Activated CD4-positive, alpha-beta T cell treated with anti-CD3 and anti-CD28 coated beads for 1 hour (primary cell): ENCODE data around the gene SEPTIN10.
"Not testable (repeated sequence)": the region's sequence is repeated elsewhere in the genome, so short reads cannot be mapped to it uniquely, and the experiment has no call there.

ENCODE experiments used
- DNase-seq: peaks from one replicate; pipeline ENCODE4 v3.0.0-alpha.2; 2020

The SEPTIN10 gene

GRCh38 chr2:109601783-109602182 is 12.0 kb downstream of the SEPTIN10 start:
- DNase-seq = no peak

DNA sequence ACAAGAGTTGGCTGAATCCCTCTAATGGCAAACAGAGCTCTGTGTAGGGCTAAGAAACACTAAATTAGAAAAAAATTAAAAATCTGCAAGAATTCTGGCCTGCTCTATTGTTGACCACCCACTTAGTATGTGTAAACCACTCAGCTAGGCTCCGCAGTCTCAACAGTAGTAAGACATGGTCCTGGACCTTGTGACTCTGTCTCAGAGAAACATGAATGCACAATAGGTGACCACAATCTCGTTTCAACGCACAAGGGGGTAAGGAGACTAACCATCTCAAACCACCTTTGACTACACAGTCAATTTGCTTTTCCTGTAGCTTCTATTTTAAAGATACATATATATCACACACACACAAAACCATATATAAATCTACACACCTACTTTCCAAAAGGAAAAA is 16.5 kb downstream of the SEPTIN10 start:
- no peak for DNase-seq

DNA sequence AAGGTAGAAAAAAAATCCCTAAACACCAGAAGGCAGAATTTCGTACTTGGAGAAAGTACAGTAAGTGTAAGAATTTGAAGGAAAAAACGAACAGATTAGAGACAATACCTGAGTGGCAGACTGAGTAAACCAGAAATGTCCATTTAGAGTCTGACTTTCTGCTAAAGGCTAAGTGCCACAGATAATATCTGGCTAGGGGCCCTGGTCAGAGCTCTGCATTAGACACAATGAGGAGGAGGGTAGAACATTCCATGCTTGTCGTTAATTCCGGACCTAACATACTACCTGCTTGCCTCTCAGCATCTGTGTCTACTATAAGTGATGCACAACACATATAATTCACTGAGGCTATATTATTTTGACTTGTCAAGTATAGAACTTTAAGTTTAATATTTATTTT is 18.1 kb downstream of the SEPTIN10 start:
- DNase-seq = no peak

GRCh38 chr2:109594246-109594885 is 19.4 kb downstream of the SEPTIN10 start:
- DNase-seq = no peak

DNA sequence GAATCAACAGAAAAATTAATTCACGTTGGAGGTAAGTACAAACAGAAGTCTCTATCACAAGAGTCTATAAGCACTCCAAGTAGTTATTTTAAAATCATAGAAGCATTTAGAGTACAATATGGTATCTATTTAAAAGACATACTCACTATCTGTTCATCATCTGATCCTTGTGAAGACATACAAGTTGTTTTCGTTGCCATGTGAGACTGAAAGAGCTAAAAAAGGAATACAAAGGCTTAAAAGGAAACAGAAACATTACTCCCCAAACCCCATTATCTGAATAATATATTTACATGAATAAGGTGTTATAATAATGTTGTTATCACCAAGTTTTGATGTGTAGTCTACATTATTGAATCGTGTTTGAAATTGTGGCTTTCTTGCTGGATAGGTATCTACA is 20.9 kb downstream of the SEPTIN10 start:
- DNase-seq = no peak

DNA sequence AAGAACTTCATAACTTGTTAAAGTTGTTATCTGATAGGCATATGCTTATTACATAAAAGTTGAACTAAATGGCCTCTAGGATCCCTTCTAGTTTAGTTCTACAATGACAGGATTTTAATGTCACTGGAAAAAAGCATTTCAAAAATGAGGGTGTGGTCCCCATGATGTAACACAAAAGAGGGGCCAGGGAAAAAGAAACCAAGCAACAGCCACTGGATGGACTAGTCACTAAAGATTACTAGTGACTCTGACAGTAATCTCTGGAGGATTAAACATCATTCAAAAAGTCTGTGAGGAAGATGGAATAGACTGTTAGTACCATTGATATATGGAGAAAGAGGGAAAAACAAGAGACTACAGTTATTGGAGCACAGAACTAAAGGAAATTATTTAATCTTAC is 22.6 kb downstream of the SEPTIN10 start:
- no peak for DNase-seq

DNA sequence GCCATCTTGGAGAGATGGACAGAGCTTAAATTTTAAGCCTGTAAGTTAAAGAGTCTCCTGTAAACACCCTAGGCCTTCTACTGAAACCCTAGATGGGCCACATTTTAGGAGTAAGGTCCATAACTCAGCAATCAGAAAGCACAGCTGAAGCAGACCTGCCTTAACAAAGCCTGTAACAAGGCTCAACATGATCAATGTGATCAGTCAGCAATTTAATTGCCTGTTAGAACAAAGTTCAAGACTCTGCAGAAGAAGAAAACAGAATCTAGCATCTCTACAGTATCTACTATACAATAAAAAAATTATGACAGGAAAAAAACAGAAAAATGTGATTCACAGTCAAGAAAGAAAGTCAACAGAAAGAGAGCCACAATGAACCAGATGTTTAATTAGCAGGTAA is 27.1 kb downstream of the SEPTIN10 start:
- no peak for DNase-seq

DNA sequence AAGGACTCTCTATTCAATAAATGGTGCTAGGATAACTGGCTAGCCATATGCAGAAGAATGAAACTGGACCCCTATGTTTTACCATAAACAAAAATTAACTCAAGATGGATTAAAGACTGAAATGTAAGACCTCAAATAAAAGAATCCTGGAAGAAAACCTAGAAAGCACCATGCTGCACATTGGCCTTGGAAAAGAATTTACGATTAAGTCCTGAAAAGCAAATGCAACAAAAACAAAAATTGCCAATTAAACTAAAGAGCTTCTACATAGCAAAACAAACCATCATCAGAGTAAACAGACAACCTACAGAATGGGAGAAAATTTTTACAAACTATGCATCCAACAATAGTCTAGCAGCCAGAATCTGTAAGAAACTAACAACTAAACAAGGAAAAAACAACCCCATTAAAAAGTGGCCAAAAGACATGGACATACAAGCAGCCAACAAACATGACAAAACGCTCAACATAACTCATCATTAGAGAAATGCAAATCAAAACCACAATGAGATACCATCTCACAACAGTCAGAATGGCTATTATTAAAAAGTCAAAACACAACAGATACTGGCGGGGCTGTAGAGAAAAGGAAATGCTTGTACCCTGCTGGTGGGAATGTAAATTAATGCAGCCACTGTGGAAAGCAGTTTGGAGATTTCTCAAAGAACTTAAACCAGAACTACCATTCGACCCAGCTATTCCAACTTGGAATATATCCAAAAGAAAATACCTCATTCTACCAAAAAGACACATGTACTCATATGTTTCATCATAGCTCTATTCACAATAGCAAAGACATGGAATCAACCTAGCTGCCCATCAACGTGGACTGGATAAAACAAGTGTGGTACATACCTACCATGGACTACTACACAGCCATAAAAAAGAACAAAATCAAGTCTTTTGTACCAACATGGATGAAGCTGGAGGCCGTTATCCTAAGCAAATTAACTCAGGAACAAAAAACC is 30.6 kb downstream of the SEPTIN10 start:
- no peak for DNase-seq

DNA sequence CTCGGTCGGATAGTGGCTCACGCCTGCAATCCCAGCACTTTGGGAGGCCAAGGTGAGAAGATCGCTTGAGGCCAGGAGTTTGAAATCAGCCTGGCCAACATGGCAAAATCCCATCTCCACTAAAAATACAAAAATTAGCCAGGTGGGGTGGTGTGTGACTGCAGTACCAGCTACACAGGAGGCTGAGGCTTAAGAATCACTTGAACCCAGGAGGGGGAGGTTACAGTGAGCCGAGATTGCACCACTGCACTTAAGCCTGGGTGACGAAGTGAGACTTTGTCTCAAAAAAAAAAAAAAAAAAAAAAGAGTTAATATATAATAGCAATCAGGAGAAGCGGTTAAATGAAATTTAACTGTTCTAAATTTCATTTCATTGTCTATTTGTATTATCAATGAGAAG is 36.1 kb downstream of the SEPTIN10 start:
- not testable (repeated sequence) for DNase-seq

GRCh38 chr2:109575373-109575772 is 38.4 kb downstream of the SEPTIN10 start:
- no peak for DNase-seq

DNA sequence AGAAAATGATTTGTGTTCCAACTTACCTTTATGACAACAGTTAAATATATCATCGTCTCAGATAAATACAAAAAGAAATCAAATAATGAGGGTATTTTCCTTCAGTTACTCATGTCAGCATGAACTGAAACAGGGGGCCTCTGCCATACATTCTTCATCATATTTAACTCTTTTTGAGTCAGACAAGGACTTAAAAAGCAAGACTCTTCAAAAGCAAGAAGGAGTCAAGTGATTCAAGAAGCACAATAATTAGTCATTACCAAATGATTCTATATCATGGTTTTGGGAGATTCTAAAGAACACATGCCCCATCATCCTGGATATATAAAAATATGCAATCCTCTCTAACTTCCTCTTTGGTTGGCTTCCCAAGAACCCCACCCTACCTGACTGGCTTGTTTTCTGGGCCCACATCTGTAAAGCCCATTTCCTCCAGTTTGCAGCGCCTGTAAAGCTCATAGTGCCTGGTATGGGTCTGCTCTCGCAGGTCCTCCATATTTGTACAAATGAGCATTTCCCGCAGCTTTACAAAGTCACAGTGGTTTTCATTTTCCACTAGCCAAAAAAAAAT is 49.7 kb downstream of the SEPTIN10 start:
- no peak for DNase-seq

GRCh38 chr2:109563288-109563687 is 50.5 kb downstream of the SEPTIN10 start:
- DNase-seq = no peak

- DNase-seq = no peak
These were observed 51.3 kb downstream of the SEPTIN10 start for GRCh38 chr2:109562421-109562820.

DNA sequence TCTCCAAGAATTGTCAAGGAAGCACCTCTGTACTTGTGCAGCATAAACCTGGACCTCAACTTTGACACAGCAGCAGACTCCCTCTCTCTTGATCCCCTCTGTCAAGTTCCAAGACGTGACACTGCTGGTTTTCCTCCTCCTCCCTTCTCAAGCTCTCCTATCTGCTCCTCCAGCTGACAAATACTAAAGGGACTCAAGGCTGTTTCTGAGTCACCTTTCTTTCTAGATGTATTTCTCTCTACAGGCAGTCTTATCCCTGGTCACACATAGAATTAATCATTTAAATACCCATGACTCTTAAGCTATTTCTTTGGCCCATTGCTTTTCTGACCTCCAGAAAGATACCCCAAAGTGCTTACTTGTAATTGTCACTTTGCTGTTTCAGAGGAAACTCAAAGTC is 53.5 kb downstream of the SEPTIN10 start:
- DNase-seq = no peak

DNA sequence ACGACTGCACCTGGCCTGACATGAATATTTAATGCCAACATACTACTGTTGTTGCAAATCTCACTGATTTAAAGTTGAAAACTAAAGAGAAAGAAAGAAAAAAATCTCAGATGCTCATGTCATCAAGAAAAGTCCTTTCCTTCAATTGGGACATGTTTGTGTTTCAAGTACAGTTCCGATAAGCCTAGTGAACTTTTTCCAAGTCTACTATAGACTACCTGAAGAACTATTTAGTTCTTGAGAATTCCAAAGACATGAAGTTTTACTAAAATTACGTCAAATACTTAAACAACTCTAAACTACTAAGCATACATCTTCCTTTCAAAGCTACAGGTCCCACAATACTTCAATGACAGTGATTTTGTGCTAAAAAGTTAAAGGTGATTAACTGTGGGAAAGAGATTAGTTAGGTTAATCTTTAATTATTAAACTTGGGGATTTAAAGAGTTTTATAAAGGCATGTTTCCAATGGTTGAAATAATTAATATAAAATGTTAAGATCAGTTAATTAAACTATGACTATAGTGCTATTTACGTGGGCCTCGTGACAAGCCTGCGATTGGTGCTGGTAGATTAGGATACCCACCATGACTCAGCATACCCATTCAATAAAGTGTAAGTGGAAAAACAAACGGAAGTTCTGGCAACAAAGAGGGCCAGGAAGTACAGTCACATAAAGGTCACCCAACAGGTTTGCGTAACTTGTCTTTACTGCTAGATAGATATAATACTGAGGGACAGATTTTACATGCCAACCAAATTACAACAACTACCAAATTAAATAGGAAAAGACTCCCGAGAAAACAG is 55.5 kb downstream of the SEPTIN10 start:
- no peak for DNase-seq

GRCh38 chr2:109557309-109557708 is 56.5 kb downstream of the SEPTIN10 start:
- no peak for DNase-seq

DNA sequence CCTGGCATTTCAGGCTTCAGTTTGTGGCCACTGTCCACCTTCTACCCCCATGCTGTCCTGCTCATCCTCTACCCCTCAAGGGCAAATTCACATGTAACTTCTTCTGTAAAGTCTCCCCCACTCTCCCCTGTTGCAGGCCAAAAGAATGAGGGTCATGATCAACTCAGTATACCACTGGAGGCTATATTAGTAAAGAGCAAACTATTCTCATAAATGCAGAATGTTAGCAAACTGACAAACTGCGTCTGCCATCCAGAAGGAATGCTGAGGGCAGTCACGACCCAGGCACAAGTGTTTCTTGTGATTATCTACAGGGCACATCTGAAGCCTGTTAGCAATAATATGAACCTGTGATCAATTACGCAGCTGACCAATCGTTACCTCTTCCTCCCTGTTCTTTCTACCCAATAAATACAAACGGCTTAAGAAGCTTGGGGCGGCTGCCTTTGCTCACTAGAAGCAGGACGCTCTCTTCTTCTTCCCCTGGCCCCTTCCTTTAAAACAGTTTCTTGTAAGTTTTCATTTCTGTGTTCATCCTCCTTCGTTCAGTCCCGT is 58.3 kb downstream of the SEPTIN10 start:
- no peak for DNase-seq

DNA sequence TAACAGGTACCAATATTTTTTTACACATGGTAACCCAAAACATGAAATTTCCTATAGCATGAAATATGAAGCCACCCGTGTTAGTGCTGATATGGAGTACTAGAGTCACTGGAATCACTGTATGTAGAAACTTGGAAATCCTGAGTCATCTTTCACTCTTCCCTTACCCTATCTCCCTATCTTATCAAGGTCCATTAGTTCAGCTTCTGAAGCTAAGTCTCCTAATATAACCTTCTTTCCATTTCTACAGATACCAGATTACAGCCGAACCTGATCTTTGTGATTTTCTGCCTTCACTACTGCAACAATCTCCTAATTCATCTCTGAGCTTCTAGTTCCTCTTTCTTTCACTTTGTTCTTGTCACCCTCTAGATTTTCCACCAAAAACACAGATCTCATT is 59.0 kb downstream of the SEPTIN10 start:
- no peak for DNase-seq

DNA sequence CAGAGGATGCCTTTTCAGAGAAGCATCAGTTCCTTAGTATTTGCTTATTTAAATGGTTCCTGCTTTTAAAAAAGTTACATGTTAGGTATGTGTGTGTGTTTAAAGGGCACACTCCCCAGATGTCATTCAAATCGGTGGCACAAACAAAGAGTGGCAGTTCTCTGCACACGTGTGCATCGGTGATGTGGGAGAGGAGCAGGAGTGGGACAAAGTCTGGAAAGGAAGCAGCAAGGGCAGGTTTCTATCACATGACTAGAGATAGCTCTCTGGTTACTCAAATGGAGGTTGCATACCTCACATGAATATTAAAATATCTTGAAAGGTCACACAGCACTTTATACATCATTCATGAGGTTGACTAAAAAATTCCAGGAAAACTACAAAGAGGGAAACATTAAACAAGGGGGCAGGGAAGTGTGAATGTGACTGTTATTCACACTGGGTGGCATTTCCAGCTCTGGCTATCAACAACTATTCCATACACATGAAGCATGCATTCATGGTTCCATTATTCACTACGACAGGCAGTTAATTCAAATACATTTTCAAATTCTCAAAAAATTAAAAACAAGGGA is 64.7 kb downstream of the SEPTIN10 start:
- no peak for DNase-seq

- no peak for DNase-seq
These were observed 66.5 kb downstream of the SEPTIN10 start for GRCh38 chr2:109547280-109547679.

- peak; percentile 30 for DNase-seq
These were observed 67.7 kb downstream of the SEPTIN10 start for GRCh38 chr2:109545828-109546713.
